SU-DHL-6 (cell line): ENCODE data around the gene VPS33A.

Experiments used
- CTCF ChIP-seq: fragments of 200-600 bp; sonication (generic); IDR thresholded peaks from one replicate; pipeline ENCODE4 v1.5.1; 2017; ENCODE audit warnings: antibody characterized with exemption, mild to moderate bottlenecking, low read length, moderate library complexity; ENCODE audit not compliant: insufficient read depth, poor library complexity, severe bottlenecking
- EZH2phosphoT487 ChIP-seq: fragments of 200-600 bp; sonication (generic), shearing (Covaris generic); conservative IDR thresholded peaks from 2 replicates; pipeline ENCODE4 v1.6.1; 2018; ENCODE audit warnings: mild to moderate bottlenecking, antibody characterized with exemption, low read length, moderate library complexity, mixed read lengths

DNA sequence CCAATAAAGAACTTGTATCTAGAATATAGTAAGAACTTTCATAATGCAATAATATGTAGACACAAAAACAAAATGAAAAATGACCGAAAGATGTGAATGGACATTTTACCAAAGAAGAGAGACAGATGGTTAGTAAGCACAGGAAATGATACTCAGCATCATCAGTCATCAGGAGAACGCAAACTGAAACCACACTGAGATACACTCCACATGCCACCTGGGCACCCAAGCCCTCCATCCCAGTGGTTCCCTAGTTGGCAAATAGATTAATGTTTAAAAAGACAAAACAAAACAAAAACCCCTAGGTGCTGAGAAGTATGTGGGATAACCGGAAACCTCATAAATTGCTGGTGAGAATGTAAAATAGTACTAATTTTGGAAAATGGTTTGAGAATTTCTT lies 26.8 kb upstream of the VPS33A start:
- TF ChIP-seq CTCF = no peak
- TF ChIP-seq EZH2phosphoT487 = no peak
